Uterus (tissue), 4 donors: ENCODE results near the gene CSF3. TPM values are rescaled to one million over a fixed set of nuclear protein-coding genes. Genes with fewer than 3 reads are reported as not detected.
"Not testable (repeated sequence)": the region's sequence is repeated elsewhere in the genome, so short reads cannot be mapped to it uniquely, and the experiment has no call there.

ENCODE experiments used
- DNase-seq, 2 donors: peaks; one replicate each; pipeline ENCODE4 v3.0.0-alpha.2; 2019 to 2020
- H3K27ac ChIP-seq, 2 donors: fragments of 200-600 bp; sonication (generic); 1 replicate in 1 of 2; 2 replicates in 1 of 2; pipeline ENCODE4 v1.5.1; 2016 to 2018
- H3K27me3 ChIP-seq, 2 donors: fragments of 200-600 bp; sonication (generic); one replicate each; pipeline ENCODE4 v1.5.1; 2018 to 2019; ENCODE audit warnings: control low read depth in 1 of 2
- H3K36me3 ChIP-seq, 2 donors: fragments of 200-600 bp; sonication (generic); one replicate each; pipeline ENCODE4 v1.5.1; 2019; ENCODE audit warnings: control low read depth in 1 of 2
- H3K4me1 ChIP-seq, 2 donors: fragments of 200-600 bp; sonication (generic); one replicate each; pipeline ENCODE4 v1.5.1; 2018 to 2019; ENCODE audit warnings: control low read depth in 1 of 2
- H3K4me3 ChIP-seq, 2 donors: fragments of 200-600 bp; sonication (generic); 1 replicate in 1 of 2; 2 replicates in 1 of 2; pipeline ENCODE4 v1.5.1; 2018 to 2019; ENCODE audit warnings: mild to moderate bottlenecking in 1 of 2
- H3K9me3 ChIP-seq, 2 donors: fragments of 200-600 bp; sonication (generic); one replicate each; pipeline ENCODE4 v1.5.1; 2019; ENCODE audit warnings: control low read depth in 1 of 2
- CTCF ChIP-seq, 4 experiments: fragments of 200-600 bp in 2 of 4; fragments of 450-650 bp in 2 of 4; sonication (generic) in 2 of 4; IDR thresholded peaks; one replicate each; pipeline ENCODE4 v1.5.1; 2016 to 2019; ENCODE audit warnings: antibody characterized with exemption in 4 of 4, mild to moderate bottlenecking in 2 of 4, moderate library complexity in 1 of 4
- POLR2A ChIP-seq, 2 donors: fragments of 450-650 bp; IDR thresholded peaks; one replicate each; pipeline ENCODE4 v1.6.1; 2016; ENCODE audit warnings: antibody characterized with exemption in 2 of 2, mild to moderate bottlenecking in 1 of 2, moderate library complexity in 1 of 2
- intact Hi-C: fragments of 100-400 bp; cut with DNase I; formaldehyde crosslinking; loops from one replicate; pipeline ENCODE4 v1.15.1; 2023; ENCODE audit warnings: low total_unique reads
- total RNA-seq, 4 donors: library from RNA; depleted of rRNA in 3 of 4; stranded (reverse); fragments of >200 nt in 3 of 4; gene quantifications; one replicate each; pipeline versions ENCODE4 v1.1.0 to v1.2.4, GENCODE V29; 2014 to 2023
- donor health status: DM: yes; HTN: yes; CAD: no.

The CSF3 gene
- total RNA-seq, 4 donors from 2014 or later = 0.29 to 5.0 TPM; not detected in 2

- H3K4me1 ChIP-seq = no peaks in the 10 kb centered on the region
- H3K36me3 ChIP-seq = no peaks in the 10 kb centered on the region
- no peaks in the 10 kb centered on the region for H3K27me3 ChIP-seq
- no peak overlapping the region for H3K4me3 ChIP-seq
- peak in 1 of 2 donors; percentile 65 for DNase-seq
- no peak for TF ChIP-seq POLR2A (IDR thresholded peaks at IDR 0.05)
- no peak for TF ChIP-seq CTCF (IDR thresholded peaks at IDR 0.05)
- intact Hi-C loops = no loop called here
- H3K9me3 ChIP-seq = no peaks in the 10 kb centered on the region
- H3K27ac ChIP-seq = peak overlapping the region in 1 of 2 donors; percentile 33
These were observed 18.4 kb upstream of the CSF3 start for GRCh38 chr17:39996800-39997199.

GRCh38 chr17:39997543-39997942, 17.7 kb upstream of the CSF3 start:
- intact Hi-C loops = no loop called here
- no peak overlapping the region for H3K4me3 ChIP-seq
- no peaks in the 10 kb centered on the region for H3K9me3 ChIP-seq
- no peaks in the 10 kb centered on the region for H3K27me3 ChIP-seq
- no peaks in the 10 kb centered on the region for H3K36me3 ChIP-seq
- no peaks in the 10 kb centered on the region for H3K4me1 ChIP-seq
- TF ChIP-seq CTCF (IDR thresholded peaks at IDR 0.05) (no peak), POLR2A (IDR thresholded peaks at IDR 0.05) (no peak)
- no peak for DNase-seq
- no peak overlapping the region for H3K27ac ChIP-seq

GRCh38 chr17:39999067-39999466, 16.2 kb upstream of the CSF3 start:
- H3K27me3 ChIP-seq = no peaks in the 10 kb centered on the region
- DNase-seq = no peak
- H3K9me3 ChIP-seq = no peaks in the 10 kb centered on the region
- TF ChIP-seq CTCF (IDR thresholded peaks at IDR 0.05) (no peak), POLR2A (IDR thresholded peaks at IDR 0.05) (no peak)
- H3K4me1 ChIP-seq = no peaks in the 10 kb centered on the region
- no peaks in the 10 kb centered on the region for H3K36me3 ChIP-seq
- no peak overlapping the region for H3K27ac ChIP-seq
- H3K4me3 ChIP-seq = no peak overlapping the region
- intact Hi-C loops = no loop called here

GRCh38 chr17:40000161-40000560, 15.1 kb upstream of the CSF3 start:
- no peaks in the 10 kb centered on the region for H3K4me1 ChIP-seq
- no peak overlapping the region for H3K4me3 ChIP-seq
- no peaks in the 10 kb centered on the region for H3K36me3 ChIP-seq
- no peaks in the 10 kb centered on the region for H3K27me3 ChIP-seq
- TF ChIP-seq POLR2A (IDR thresholded peaks at IDR 0.05) (no peak), CTCF (IDR thresholded peaks at IDR 0.05) (no peak)
- intact Hi-C loops = no loop called here
- no peak overlapping the region for H3K27ac ChIP-seq
- no peaks in the 10 kb centered on the region for H3K9me3 ChIP-seq
- DNase-seq = no peak

GRCh38 chr17:40001335-40001734, 13.9 kb upstream of the CSF3 start:
- H3K9me3 ChIP-seq, H3K36me3 ChIP-seq, H3K4me1 ChIP-seq, H3K4me3 ChIP-seq, intact Hi-C loops, H3K27ac ChIP-seq, DNase-seq, H3K27me3 ChIP-seq: not testable (repeated sequence)

- Histone ChIP-seq H3K27me3 (no peaks in the 10 kb centered on the region), H3K9me3 (no peaks in the 10 kb centered on the region), H3K36me3 (no peaks in the 10 kb centered on the region), H3K27ac (no peak overlapping the region), H3K4me3 (no peak overlapping the region), H3K4me1 (no peaks in the 10 kb centered on the region)
- TF ChIP-seq CTCF (IDR thresholded peaks at IDR 0.05) = no peak
- intact Hi-C loops = no loop called here
- no peak for DNase-seq
These were observed 11.2 kb upstream of the CSF3 start for GRCh38 chr17:40004072-40004471.
